Liver (tissue), 9 donors: ENCODE data around the gene PPID. TPM values are rescaled to one million over a fixed set of nuclear protein-coding genes. Genes with fewer than 3 reads are reported as not detected.

ENCODE experiments used
- DNase-seq: peaks from one replicate; pipeline ENCODE4 v3.0.0-alpha.2; 2017; ENCODE audit warnings: low spot score
- H3K27ac ChIP-seq, 2 donors: one replicate each; pipeline ENCODE4 v1.7.0; 2013; ENCODE audit warnings: inconsistent platforms in 2 of 2, low read length in 2 of 2, control low read depth in 1 of 2, low read depth in 1 of 2, mild to moderate bottlenecking in 1 of 2
- H3K27me3 ChIP-seq, 4 donors: one replicate each; pipeline versions ENCODE4 v1.6.1 to v1.7.0; 2013; ENCODE audit warnings: low read length in 3 of 4, inconsistent platforms in 1 of 4, mild to moderate bottlenecking in 1 of 4, moderate library complexity in 1 of 4; ENCODE audit not compliant: control insufficient read depth in 4 of 4, insufficient read depth in 4 of 4
- H3K36me3 ChIP-seq, 4 donors: one replicate each; pipeline versions ENCODE4 v1.6.1 to v1.7.0; 2013; ENCODE audit warnings: low read length in 3 of 4, mild to moderate bottlenecking in 3 of 4, low read depth in 1 of 4, moderate library complexity in 1 of 4; ENCODE audit not compliant: control insufficient read depth in 4 of 4, insufficient read depth in 3 of 4
- H3K4me1 ChIP-seq, 4 donors: one replicate each; pipeline versions ENCODE4 v1.6.1 to v1.7.0; 2013; ENCODE audit warnings: low read length in 3 of 4, mild to moderate bottlenecking in 3 of 4, moderate library complexity in 1 of 4; ENCODE audit not compliant: control insufficient read depth in 4 of 4, insufficient read depth in 4 of 4
- H3K4me3 ChIP-seq, 3 donors: one replicate each; pipeline versions ENCODE4 v1.6.1 to v1.7.0; 2013; ENCODE audit warnings: low read length in 3 of 3, control low read depth in 1 of 3, low read depth in 1 of 3, mild to moderate bottlenecking in 1 of 3
- H3K9ac ChIP-seq, 2 donors: one replicate each; pipeline ENCODE4 v1.7.0; 2013; ENCODE audit warnings: low read length in 2 of 2, mild to moderate bottlenecking in 2 of 2, moderate library complexity in 2 of 2, control low read depth in 1 of 2, low read depth in 1 of 2
- H3K9me3 ChIP-seq, 4 donors: one replicate each; pipeline versions ENCODE4 v1.6.1 to v1.7.0; 2013; ENCODE audit warnings: low read length in 3 of 4; ENCODE audit not compliant: control insufficient read depth in 4 of 4
- ATF3 ChIP-seq: IDR thresholded peaks from 2 replicates; pipeline ENCODE4 v1.6.1; 2016; ENCODE audit warnings: antibody characterized with exemption
- CTCF ChIP-seq: fragments of 150-350 bp; IDR thresholded peaks from 2 replicates; pipeline ENCODE4 v1.5.1; 2017; ENCODE audit warnings: improper control_type of control experiment, low read depth, low read length; ENCODE audit not compliant: missing input control
- EGR1 ChIP-seq, 2 donors: IDR thresholded peaks; 2 replicates each; pipeline ENCODE4 v1.6.1; 2016 to 2018; ENCODE audit warnings: antibody characterized with exemption in 2 of 2, low read depth in 2 of 2
- FOXA1 ChIP-seq: IDR thresholded peaks from 2 replicates; pipeline ENCODE4 v1.6.1; 2016; ENCODE audit warnings: antibody characterized with exemption
- FOXA2 ChIP-seq: IDR thresholded peaks from 2 replicates; pipeline ENCODE4 v1.6.1; 2016; ENCODE audit warnings: antibody characterized with exemption
- GABPA ChIP-seq, 2 donors: IDR thresholded peaks in 1 of 2; conservative IDR thresholded peaks in 1 of 2; 2 replicates each; pipeline ENCODE4 v1.6.1; 2016; ENCODE audit warnings: antibody characterized with exemption in 2 of 2, mild to moderate bottlenecking in 1 of 2, moderate library complexity in 1 of 2
- HNF4A ChIP-seq, 2 donors: conservative IDR thresholded peaks; 2 replicates each; pipeline ENCODE4 v1.6.1; 2016; ENCODE audit warnings: antibody characterized with exemption in 2 of 2, mild to moderate bottlenecking in 2 of 2
- HNF4G ChIP-seq: IDR thresholded peaks from 2 replicates; pipeline ENCODE4 v1.6.1; 2016; ENCODE audit warnings: antibody characterized with exemption
- JUND ChIP-seq, 2 donors: IDR thresholded peaks; 2 replicates each; pipeline ENCODE4 v1.6.1; 2016; ENCODE audit warnings: antibody characterized with exemption in 2 of 2
- MAX ChIP-seq: IDR thresholded peaks from 2 replicates; pipeline ENCODE4 v1.6.1; 2016; ENCODE audit warnings: antibody characterized with exemption
- NR2F2 ChIP-seq: IDR thresholded peaks from 2 replicates; pipeline ENCODE4 v1.6.1; 2016; ENCODE audit warnings: antibody characterized with exemption
- RAD21 ChIP-seq, 2 donors: IDR thresholded peaks; 2 replicates each; pipeline ENCODE4 v1.6.1; 2016; ENCODE audit warnings: antibody characterized with exemption in 2 of 2, mild to moderate bottlenecking in 2 of 2
- REST ChIP-seq: IDR thresholded peaks from 2 replicates; pipeline ENCODE4 v1.6.1; 2016; ENCODE audit warnings: antibody characterized with exemption, mild to moderate bottlenecking
- RXRA ChIP-seq, 2 donors: IDR thresholded peaks; 2 replicates each; pipeline ENCODE4 v1.6.1; 2017 to 2018; ENCODE audit warnings: antibody characterized with exemption in 2 of 2, mild to moderate bottlenecking in 1 of 2
- SP1 ChIP-seq: IDR thresholded peaks from 2 replicates; pipeline ENCODE4 v1.6.1; 2018; ENCODE audit warnings: antibody characterized with exemption, mild to moderate bottlenecking
- TAF1 ChIP-seq: conservative IDR thresholded peaks from 2 replicates; pipeline ENCODE4 v1.6.1; 2016; ENCODE audit warnings: antibody characterized with exemption, mild to moderate bottlenecking
- YY1 ChIP-seq: IDR thresholded peaks from 2 replicates; pipeline ENCODE4 v1.6.1; 2016; ENCODE audit warnings: antibody characterized with exemption, mild to moderate bottlenecking
- ZBTB33 ChIP-seq: IDR thresholded peaks from 2 replicates; pipeline ENCODE4 v1.6.1; 2016; ENCODE audit warnings: antibody characterized with exemption
- WGBS: extraction: QIAGEN DNeasy Blood & Tissue Kit; methylation state at CpG from one replicate; pipeline ENCODE4 v1.1.7; 2013; 5-methylcytosine and 5-hydroxymethylcytosine counted together
- polyA plus RNA-seq, 2 donors: library from polyadenylated mRNA; stranded (reverse) in 1 of 2; unstranded in 1 of 2; fragments of 200-250 nt in 1 of 2; fragments of >200 nt in 1 of 2; fragmentation: Nextera tagmentation in 1 of 2; extraction: Ambion mirVana in 1 of 2; gene quantifications; one replicate each; pipeline versions ENCODE4 v1.2.1 to v1.2.3, GENCODE V29; 2013 to 2015
- total RNA-seq, 2 donors: library from RNA; depleted of rRNA; stranded (reverse); fragments of >200 nt; gene quantifications; one replicate each; pipeline ENCODE4 v1.2.3, GENCODE V29; 2014
- donor health status: healthy.
- donor health status: healthy.
- donor health status: healthy.
- donor health status: healthy.
- donor health status: healthy.

PPID gene
- total and polyA plus RNA-seq, 4 donors: 14.8 to 53.6 (median 15.9) TPM

- TF ChIP-seq YY1 (no peak), HNF4G (no peak), TAF1 (no peak), FOXA1 (no peak), HNF4A (conservative IDR thresholded peaks at IDR 0.05) (no peak), MAX (no peak), GABPA (IDR thresholded peaks at IDR 0.05 in 1 of 2, conservative IDR thresholded peaks at IDR 0.05 in 1 of 2) (no peak), RAD21 (IDR thresholded peaks at IDR 0.05) (no peak), RXRA (IDR thresholded peaks at IDR 0.05) (no peak), JUND (IDR thresholded peaks at IDR 0.05) (no peak), ZBTB33 (no peak), SP1 (no peak), NR2F2 (no peak), FOXA2 (no peak), REST (no peak), EGR1 (IDR thresholded peaks at IDR 0.05; ENCODE audit: low read depth in 2 of 2) (no peak), CTCF (no peak), ATF3 (no peak)
- Histone ChIP-seq H3K9me3 (no peaks in the 10 kb centered on the region), H3K4me3 (no peak overlapping the region), H3K27me3 (no peaks in the 10 kb centered on the region), H3K4me1 (peaks cover 9 to 37% (median 12%) of the 10 kb centered on the region in 4 donors), H3K36me3 (no peaks in the 10 kb centered on the region), H3K9ac (no peak overlapping the region), H3K27ac (peak overlapping the region in 1 of 2 donors; percentile 46)
- no peak for DNase-seq
- WGBS: 51% methylated on average over 2 of the region's 2 CpGs
Observed at GRCh38 chr4:158771776-158772175, 48.6 kb upstream of the PPID start.
